ENCODE measurements around the gene CXCL5.
"Not testable (repeated sequence)": the region's sequence is repeated elsewhere in the genome, so short reads cannot be mapped to it uniquely, and the experiment has no call there.

Gene CXCL5

GRCh38 chr4:73964862-73965611 lies 33.4 kb downstream of the CXCL5 start:
- DNase-seq: no peak

- no peak for DNase-seq
These were observed 35.8 kb downstream of the CXCL5 start for GRCh38 chr4:73962724-73963123.

GRCh38 chr4:73959041-73959440 lies 39.4 kb downstream of the CXCL5 start:
- DNase-seq: not testable (repeated sequence)

GRCh38 chr4:73952352-73952751 lies 46.1 kb downstream of the CXCL5 start:
- no peak for DNase-seq

- DNase-seq: not testable (repeated sequence)
These were observed 48.0 kb downstream of the CXCL5 start for GRCh38 chr4:73950376-73950920.

- DNase-seq: no peak
These were observed 49.3 kb downstream of the CXCL5 start for GRCh38 chr4:73948990-73949706.

- no peak for DNase-seq
These were observed 50.2 kb downstream of the CXCL5 start for GRCh38 chr4:73948291-73948690.

GRCh38 chr4:73947239-73947985 lies 51.1 kb downstream of the CXCL5 start:
- no peak for DNase-seq

- no peak for DNase-seq
These were observed 52.6 kb downstream of the CXCL5 start for GRCh38 chr4:73945674-73946449.

Measured in NCI-H1048 (cell line).